ENCODE data around the gene A3GALT2.

A3GALT2 gene

GRCh38 chr1:33288976-33289857 lies 31.7 kb downstream of the A3GALT2 start:
- no peak for FAIRE-seq

- FAIRE-seq, result no peak
These were observed 33.6 kb downstream of the A3GALT2 start for GRCh38 chr1:33287317-33287716.

GRCh38 chr1:33286451-33287185 lies 34.3 kb downstream of the A3GALT2 start:
- no peak for FAIRE-seq

- FAIRE-seq, result no peak
These were observed 36.8 kb downstream of the A3GALT2 start for GRCh38 chr1:33284049-33284448.

- FAIRE-seq, result no peak
These were observed 38.1 kb downstream of the A3GALT2 start for GRCh38 chr1:33282791-33283190.

GRCh38 chr1:33281554-33282303 lies 39.2 kb downstream of the A3GALT2 start:
- no peak for FAIRE-seq

- no peak for FAIRE-seq
These were observed 40.7 kb downstream of the A3GALT2 start for GRCh38 chr1:33280091-33280661.

GRCh38 chr1:33277488-33278084 lies 43.3 kb downstream of the A3GALT2 start:
- FAIRE-seq, result no peak

- no peak for FAIRE-seq
These were observed 44.2 kb downstream of the A3GALT2 start for GRCh38 chr1:33276573-33277298.

GRCh38 chr1:33275706-33276572 lies 45.0 kb downstream of the A3GALT2 start:
- no peak for FAIRE-seq

- no peak for FAIRE-seq
These were observed 45.7 kb downstream of the A3GALT2 start for GRCh38 chr1:33275195-33275594.

GRCh38 chr1:33274446-33274845 lies 46.5 kb downstream of the A3GALT2 start:
- FAIRE-seq, result no peak

GRCh38 chr1:33273961-33274371 lies 46.9 kb downstream of the A3GALT2 start:
- FAIRE-seq, result no peak

GRCh38 chr1:33273406-33273805 lies 47.5 kb downstream of the A3GALT2 start:
- no peak for FAIRE-seq

- no peak for FAIRE-seq
These were observed 48.0 kb downstream of the A3GALT2 start for GRCh38 chr1:33272930-33273329.

- no peak for FAIRE-seq
These were observed 48.4 kb downstream of the A3GALT2 start for GRCh38 chr1:33272509-33272908.

GRCh38 chr1:33271666-33272505 lies 49.0 kb downstream of the A3GALT2 start:
- FAIRE-seq, result no peak

GRCh38 chr1:33270808-33271465 lies 50.0 kb downstream of the A3GALT2 start:
- FAIRE-seq, result no peak

GRCh38 chr1:33270379-33270778 lies 50.5 kb downstream of the A3GALT2 start:
- no peak for FAIRE-seq
